Stimulated activated naive CD8-positive, alpha-beta T cell treated with anti-CD3 and anti-CD28 coated beads, Interleukin-15, amount 100 ng/mL, for 72 hours (primary cell): ENCODE data around the gene ZCCHC18.

Experiments used
- ATAC-seq: fragments of 150-1000 bp; cut with Tn5 transposase; 2 replicates; pipeline ENCODE4 v1.10.0; 2021; ENCODE audit warnings: mild to moderate bottlenecking, moderate library complexity
- DNase-seq, 2 donors: peaks; one replicate each; pipeline ENCODE4 v3.0.0; 2021 to 2022
- H3K27ac Mint-ChIP-seq, 2 donors: one replicate each; pipeline ENCODE4 v1.8.0; 2022; ENCODE audit warnings: mild to moderate bottlenecking in 2 of 2, mixed read lengths in 2 of 2, moderate library complexity in 2 of 2
- H3K27me3 Mint-ChIP-seq: one replicate; pipeline ENCODE4 v1.8.0; 2022; ENCODE audit warnings: mixed read lengths
- H3K4me1 Mint-ChIP-seq: one replicate; pipeline ENCODE4 v1.8.0; 2022; ENCODE audit warnings: mild to moderate bottlenecking, mixed read lengths
- H3K4me3 Mint-ChIP-seq, 2 donors: one replicate each; pipeline ENCODE4 v1.8.0; 2022; ENCODE audit warnings: mild to moderate bottlenecking in 2 of 2, mixed read lengths in 2 of 2, moderate library complexity in 1 of 2
- H3K9me3 Mint-ChIP-seq, 2 donors: one replicate each; pipeline ENCODE4 v1.8.0; 2022; ENCODE audit warnings: mixed read lengths in 2 of 2

Gene ZCCHC18

GRCh38 chrX:104113222-104113965, 1.1 kb downstream of the ZCCHC18 start:
- H3K27ac Mint-ChIP-seq: peak overlapping the region; percentile 78 to 97
- H3K4me1 Mint-ChIP-seq: peaks cover 41% of the 10 kb centered on the region
- no peaks in the 10 kb centered on the region for H3K27me3 Mint-ChIP-seq
- ATAC-seq: peak; percentile 65
- no peaks in the 10 kb centered on the region for H3K9me3 Mint-ChIP-seq
- peak; percentile 29 to 53 for DNase-seq
- peak overlapping the region; percentile 92 to 95 for H3K4me3 Mint-ChIP-seq

GRCh38 chrX:104117759-104118158, 5.4 kb downstream of the ZCCHC18 start:
- no peaks in the 10 kb centered on the region for H3K9me3 Mint-ChIP-seq

GRCh38 chrX:104118765-104119164, 6.4 kb downstream of the ZCCHC18 start:
- DNase-seq (no peak), ATAC-seq (no peak)
- H3K4me3 Mint-ChIP-seq: peak overlapping the region in 1 of 2 donors; percentile 26
- H3K27me3 Mint-ChIP-seq: no peaks in the 10 kb centered on the region
- H3K4me1 Mint-ChIP-seq: peaks cover 66% of the 10 kb centered on the region
- no peaks in the 10 kb centered on the region for H3K9me3 Mint-ChIP-seq
- no peak overlapping the region for H3K27ac Mint-ChIP-seq

More at GRCh38 chrX:104117759-104118158, 5.4 kb downstream of the ZCCHC18 start:
- Mint-ChIP-seq H3K4me1 (peaks cover 56% of the 10 kb centered on the region), H3K27me3 (no peaks in the 10 kb centered on the region), H3K27ac (peak overlapping the region; percentile 46 to 87), H3K4me3 (peak overlapping the region; percentile 58 to 62)
- ATAC-seq (peak; percentile 52), DNase-seq (no peak)

GRCh38 chrX:104122829-104123228, 10.5 kb downstream of the ZCCHC18 start:
- peaks cover 43% of the 10 kb centered on the region for H3K4me1 Mint-ChIP-seq

GRCh38 chrX:104126856-104127255, 14.5 kb downstream of the ZCCHC18 start:
- DNase-seq: no peak
- Mint-ChIP-seq H3K4me3 (no peak overlapping the region), H3K27ac (peak overlapping the region in 1 of 2 donors; percentile 68)

More at GRCh38 chrX:104122829-104123228, 10.5 kb downstream of the ZCCHC18 start:
- Mint-ChIP-seq H3K27ac (peak overlapping the region; percentile 59 to 90), H3K27me3 (no peaks in the 10 kb centered on the region), H3K4me3 (peak overlapping the region; percentile 58 to 66), H3K9me3 (no peaks in the 10 kb centered on the region)
- peak; percentile 97 for ATAC-seq
- DNase-seq: no peak

GRCh38 chrX:104130808-104131207, 18.5 kb downstream of the ZCCHC18 start:
- no peak overlapping the region for H3K27ac Mint-ChIP-seq
- H3K9me3 Mint-ChIP-seq: no peaks in the 10 kb centered on the region
- H3K4me1 Mint-ChIP-seq: peaks cover 22% of the 10 kb centered on the region
- no peak overlapping the region for H3K4me3 Mint-ChIP-seq
- H3K27me3 Mint-ChIP-seq: no peaks in the 10 kb centered on the region
- no peak for DNase-seq
- ATAC-seq: no peak

More at GRCh38 chrX:104126856-104127255, 14.5 kb downstream of the ZCCHC18 start:
- ATAC-seq: no peak
- H3K9me3 Mint-ChIP-seq: no peaks in the 10 kb centered on the region
- H3K27me3 Mint-ChIP-seq: no peaks in the 10 kb centered on the region
- peaks cover 25% of the 10 kb centered on the region for H3K4me1 Mint-ChIP-seq

GRCh38 chrX:104134583-104135261, 22.4 kb downstream of the ZCCHC18 start:
- peaks cover 22% of the 10 kb centered on the region for H3K4me1 Mint-ChIP-seq
- peak overlapping the region in 1 of 2 donors; percentile 59 for H3K27ac Mint-ChIP-seq
- H3K27me3 Mint-ChIP-seq: no peaks in the 10 kb centered on the region
- no peaks in the 10 kb centered on the region for H3K9me3 Mint-ChIP-seq
- no peak for DNase-seq
- peak; percentile 36 for ATAC-seq
- H3K4me3 Mint-ChIP-seq: peak overlapping the region; percentile 49 to 60

- Mint-ChIP-seq H3K4me3 (peak overlapping the region; percentile 19 to 49), H3K4me1 (peaks cover 22% of the 10 kb centered on the region), H3K27me3 (no peaks in the 10 kb centered on the region), H3K27ac (peak overlapping the region in 1 of 2 donors; percentile 88), H3K9me3 (no peaks in the 10 kb centered on the region)
- no peak for ATAC-seq
- no peak for DNase-seq
These were observed 23.4 kb downstream of the ZCCHC18 start for GRCh38 chrX:104135677-104136076.

- peak; percentile 76 for ATAC-seq
- Mint-ChIP-seq H3K4me3 (peak overlapping the region in 1 of 2 donors; percentile 44), H3K27me3 (no peaks in the 10 kb centered on the region), H3K4me1 (peaks cover 22% of the 10 kb centered on the region), H3K27ac (peak overlapping the region in 1 of 2 donors; percentile 34), H3K9me3 (no peaks in the 10 kb centered on the region)
- DNase-seq: peak; percentile 41 to 44
These were observed 24.1 kb downstream of the ZCCHC18 start for GRCh38 chrX:104136241-104137019.

GRCh38 chrX:104137496-104137895, 25.2 kb downstream of the ZCCHC18 start:
- Mint-ChIP-seq H3K27me3 (no peaks in the 10 kb centered on the region), H3K9me3 (no peaks in the 10 kb centered on the region), H3K27ac (no peak overlapping the region), H3K4me1 (peaks cover 25% of the 10 kb centered on the region), H3K4me3 (no peak overlapping the region)
- ATAC-seq: no peak
- DNase-seq: no peak

- Mint-ChIP-seq H3K9me3 (no peaks in the 10 kb centered on the region), H3K4me1 (peaks cover 13% of the 10 kb centered on the region), H3K27ac (no peak overlapping the region), H3K4me3 (no peak overlapping the region), H3K27me3 (no peaks in the 10 kb centered on the region)
- DNase-seq (no peak), ATAC-seq (no peak)
These were observed 28.9 kb downstream of the ZCCHC18 start for GRCh38 chrX:104141087-104141760.

- Mint-ChIP-seq H3K27me3 (no peaks in the 10 kb centered on the region), H3K27ac (no peak overlapping the region), H3K4me3 (no peak overlapping the region), H3K9me3 (no peaks in the 10 kb centered on the region), H3K4me1 (peaks cover 4% of the 10 kb centered on the region)
- no peak for DNase-seq
- no peak for ATAC-seq
These were observed 38.7 kb downstream of the ZCCHC18 start for GRCh38 chrX:104151037-104151436.

- H3K4me3 Mint-ChIP-seq: peak within 1 kb of the TSS; percentile 91
- DNase-seq (peak; percentile 80 to 89), ATAC-seq (peak; percentile 94)
- peaks cover 8% of the 10 kb centered on the region for H3K4me1 Mint-ChIP-seq
- no peaks in the 10 kb centered on the region for H3K9me3 Mint-ChIP-seq
- H3K27ac Mint-ChIP-seq: peak within 1 kb of the TSS; percentile 99
- H3K27me3 Mint-ChIP-seq: no peaks in the 10 kb centered on the region
These were observed 44.6 kb downstream of the ZCCHC18 start, which contains the start of gene SLC25A53 for GRCh38 chrX:104156630-104157529. Gene SLC25A53 (minus strand): TSS chrX:104157009. CDS start chrX:104105257, 51,752 bp downstream.
